HEK293 (cell line): ENCODE data around the gene WDR74.

Source experiments
- BCL11A ChIP-seq: fragments of 450-650 bp; formaldehyde crosslinking; IDR thresholded peaks from 2 replicates; pipeline ENCODE4 v1.5.1; 2016; ENCODE audit warnings: low read depth, missing biosample characterization, missing genetic modification characterization
- GLIS2 ChIP-seq: fragments of 450-650 bp; formaldehyde crosslinking; IDR thresholded peaks from 2 replicates; pipeline ENCODE4 v1.5.1; 2016; ENCODE audit warnings: missing biosample characterization, missing genetic modification characterization
- OSR2 ChIP-seq: fragments of 450-650 bp; formaldehyde crosslinking; IDR thresholded peaks from 2 replicates; pipeline ENCODE4 v1.5.1; 2016; ENCODE audit warnings: missing biosample characterization, missing genetic modification characterization
- TCF7L2 ChIP-seq: IDR thresholded peaks from 2 replicates; pipeline ENCODE4 v1.6.1; 2011; ENCODE audit warnings: low read depth, mild to moderate bottlenecking, inconsistent platforms, low read length, moderate library complexity, borderline replicate concordance
- WT1 ChIP-seq: fragments of 450-650 bp; formaldehyde crosslinking; IDR thresholded peaks from 2 replicates; pipeline ENCODE4 v1.5.1; 2016; ENCODE audit warnings: missing biosample characterization, missing genetic modification characterization
- ZBTB10 ChIP-seq: fragments of 450-650 bp; formaldehyde crosslinking; IDR thresholded peaks from 2 replicates; pipeline ENCODE4 v1.5.1; 2016; ENCODE audit warnings: missing biosample characterization, missing genetic modification characterization
- ZBTB21 ChIP-seq: fragments of 450-650 bp; formaldehyde crosslinking; IDR thresholded peaks from 2 replicates; pipeline ENCODE4 v1.5.1; 2017; ENCODE audit warnings: missing biosample characterization, missing genetic modification characterization
- ZBTB48 ChIP-seq: fragments of 450-650 bp; formaldehyde crosslinking; IDR thresholded peaks from 2 replicates; pipeline ENCODE4 v1.5.1; 2016; ENCODE audit warnings: missing biosample characterization, missing genetic modification characterization
- ZBTB49 ChIP-seq: fragments of 450-650 bp; formaldehyde crosslinking; IDR thresholded peaks from 2 replicates; pipeline ENCODE4 v1.5.1; 2016; ENCODE audit warnings: missing biosample characterization, missing genetic modification characterization, low read depth
- ZBTB6 ChIP-seq: fragments of 450-650 bp; formaldehyde crosslinking; IDR thresholded peaks from 2 replicates; pipeline ENCODE4 v1.5.1; 2017; ENCODE audit warnings: missing biosample characterization, missing genetic modification characterization
- ZFP69B ChIP-seq: fragments of 450-650 bp; formaldehyde crosslinking; IDR thresholded peaks from 2 replicates; pipeline ENCODE4 v1.5.1; 2016; ENCODE audit warnings: missing biosample characterization, missing genetic modification characterization
- ZNF114 ChIP-seq: fragments of 450-650 bp; formaldehyde crosslinking; IDR thresholded peaks from 2 replicates; pipeline ENCODE4 v1.5.0; 2017; ENCODE audit warnings: missing biosample characterization, missing genetic modification characterization
- ZNF138 ChIP-seq: fragments of 450-650 bp; formaldehyde crosslinking; IDR thresholded peaks from 2 replicates; pipeline ENCODE4 v1.5.1; 2016; ENCODE audit warnings: missing biosample characterization, missing genetic modification characterization, borderline replicate concordance
- ZNF24 ChIP-seq: fragments of 450-650 bp; formaldehyde crosslinking; IDR thresholded peaks from 2 replicates; pipeline ENCODE4 v1.5.1; 2016; ENCODE audit warnings: missing biosample characterization, missing genetic modification characterization
- ZNF292 ChIP-seq: fragments of 450-650 bp; formaldehyde crosslinking; IDR thresholded peaks from 2 replicates; pipeline ENCODE4 v1.5.1; 2016; ENCODE audit warnings: low read depth, missing biosample characterization, missing genetic modification characterization, borderline replicate concordance
- ZNF350 ChIP-seq: fragments of 450-650 bp; formaldehyde crosslinking; IDR thresholded peaks from 2 replicates; pipeline ENCODE4 v1.5.0; 2017; ENCODE audit warnings: missing biosample characterization, mild to moderate bottlenecking, missing genetic modification characterization
- ZNF362 ChIP-seq: fragments of 450-650 bp; formaldehyde crosslinking; IDR thresholded peaks from 2 replicates; pipeline ENCODE4 v1.5.1; 2016; ENCODE audit warnings: missing biosample characterization, missing genetic modification characterization
- ZNF37A ChIP-seq: fragments of 450-650 bp; IDR thresholded peaks from 2 replicates; pipeline ENCODE4 v1.5.1; 2018; ENCODE audit warnings: missing biosample characterization, missing genetic modification characterization
- ZNF404 ChIP-seq: fragments of 450-650 bp; formaldehyde crosslinking; IDR thresholded peaks from 2 replicates; pipeline ENCODE4 v1.5.1; 2017; ENCODE audit warnings: missing biosample characterization, missing genetic modification characterization
- ZNF426 ChIP-seq: fragments of 450-650 bp; formaldehyde crosslinking; IDR thresholded peaks from 2 replicates; pipeline ENCODE4 v1.5.1; 2017; ENCODE audit warnings: missing biosample characterization, missing genetic modification characterization, mild to moderate bottlenecking, inconsistent platforms, moderate library complexity
- ZNF433 ChIP-seq: fragments of 450-650 bp; formaldehyde crosslinking; IDR thresholded peaks from 2 replicates; pipeline ENCODE4 v1.5.1; 2016; ENCODE audit warnings: missing biosample characterization, missing genetic modification characterization, low read depth
- ZNF501 ChIP-seq: fragments of 450-650 bp; formaldehyde crosslinking; IDR thresholded peaks from 2 replicates; pipeline ENCODE4 v1.5.1; 2016; ENCODE audit warnings: missing biosample characterization, missing genetic modification characterization
- ZNF521 ChIP-seq: fragments of 450-650 bp; formaldehyde crosslinking; IDR thresholded peaks from 2 replicates; pipeline ENCODE4 v1.5.1; 2017; ENCODE audit warnings: missing biosample characterization, mild to moderate bottlenecking, missing genetic modification characterization
- ZNF571 ChIP-seq: fragments of 450-650 bp; formaldehyde crosslinking; IDR thresholded peaks from 2 replicates; pipeline ENCODE4 v1.5.0; 2017; ENCODE audit warnings: missing biosample characterization, missing genetic modification characterization
- ZNF624 ChIP-seq: fragments of 450-650 bp; formaldehyde crosslinking; IDR thresholded peaks from 2 replicates; pipeline ENCODE4 v1.5.1; 2017; ENCODE audit warnings: missing biosample characterization, missing genetic modification characterization
- ZNF629 ChIP-seq: fragments of 450-650 bp; formaldehyde crosslinking; IDR thresholded peaks from 2 replicates; pipeline ENCODE4 v1.5.1; 2017; ENCODE audit warnings: missing biosample characterization, missing genetic modification characterization
- ZNF776 ChIP-seq: fragments of 450-650 bp; formaldehyde crosslinking; IDR thresholded peaks from 2 replicates; pipeline ENCODE4 v1.5.0; 2017; ENCODE audit warnings: missing biosample characterization, missing genetic modification characterization, borderline replicate concordance
- ZSCAN4 ChIP-seq: fragments of 450-650 bp; formaldehyde crosslinking; IDR thresholded peaks from 2 replicates; pipeline ENCODE4 v1.5.1; 2017; ENCODE audit warnings: missing biosample characterization, missing genetic modification characterization

Gene WDR74

GRCh38 chr11:62855571-62856332 lies 16.4 kb upstream of the WDR74 start (continued):
- TF ChIP-seq ZBTB10, result no peak
- TF ChIP-seq ZNF501 (tag by site-specific recombination), result peak; percentile 94
- 0 out of 2 replicates have a peak, but pooled peaks have one; percentile 10 for TF ChIP-seq WT1 (tag by site-specific recombination)
- TF ChIP-seq ZNF629 (tag by site-specific recombination), result peak; percentile 35
- no peak for TF ChIP-seq ZNF362
- TF ChIP-seq BCL11A (tag by site-specific recombination), result no peak
- no peak for TF ChIP-seq ZNF571
- TF ChIP-seq ZNF37A (tag by site-specific recombination), result no peak
- TF ChIP-seq ZBTB48, result no peak
- peak; percentile 78 for TF ChIP-seq GLIS2 (tag by site-specific recombination)
- TF ChIP-seq ZNF114 (tag by site-specific recombination), result no peak
- no peak for TF ChIP-seq ZNF24 (tag by site-specific recombination)
- no peak for TF ChIP-seq ZBTB21 (tag by site-specific recombination)
- no peak for TF ChIP-seq TCF7L2
- no peak for TF ChIP-seq ZNF138
- no peak for TF ChIP-seq ZNF776 (tag by site-specific recombination)
- peak; percentile 85 for TF ChIP-seq ZNF624 (tag by site-specific recombination)
- no peak for TF ChIP-seq ZNF521 (tag by site-specific recombination)
- no peak for TF ChIP-seq OSR2 (tag by site-specific recombination)
- TF ChIP-seq ZSCAN4 (tag by site-specific recombination), result no peak
- TF ChIP-seq ZNF404 (tag by site-specific recombination), result no peak
- no peak for TF ChIP-seq ZNF433 (tag by site-specific recombination)
- no peak for TF ChIP-seq ZNF292 (tag by site-specific recombination)
- no peak for TF ChIP-seq ZNF426 (tag by site-specific recombination)
- TF ChIP-seq ZBTB49 (tag by site-specific recombination), result no peak
- TF ChIP-seq ZNF350 (tag by site-specific recombination), result no peak
- peak; percentile 16 for TF ChIP-seq ZFP69B
- no peak for TF ChIP-seq ZBTB6 (tag by site-specific recombination)
